KMS-11 (cell line): ENCODE results near the gene XKR7.

Experiments
- H2AFZ ChIP-seq: fragments of 200-600 bp; sonication (generic); 2 replicates; pipeline ENCODE4 v1.6.1; 2016; ENCODE audit warnings: antibody characterized with exemption, mixed run types, low read depth
- H3K27ac ChIP-seq: fragments of 200-600 bp; sonication (generic); 2 replicates; pipeline ENCODE4 v1.6.1; 2016; ENCODE audit warnings: mild to moderate bottlenecking, mixed run types
- H3K27me3 ChIP-seq: fragments of 200-600 bp; sonication (generic); 2 replicates; pipeline ENCODE4 v1.6.1; 2017; ENCODE audit warnings: mild to moderate bottlenecking, low read depth, mixed run types, moderate library complexity; ENCODE audit not compliant: insufficient read depth
- H3K36me3 ChIP-seq: fragments of 200-600 bp; sonication (generic); 2 replicates; pipeline ENCODE4 v1.6.1; 2017; ENCODE audit warnings: mild to moderate bottlenecking, mixed run types; ENCODE audit not compliant: insufficient read depth
- H3K4me1 ChIP-seq: fragments of 200-600 bp; sonication (generic); 2 replicates; pipeline ENCODE4 v1.6.1; 2016; ENCODE audit warnings: mild to moderate bottlenecking, low read depth, mixed run types; ENCODE audit not compliant: poor library complexity, severe bottlenecking
- H3K4me2 ChIP-seq: fragments of 200-600 bp; sonication (generic); 2 replicates; pipeline ENCODE4 v1.7.0; 2016; ENCODE audit warnings: mild to moderate bottlenecking, mixed run types
- H3K4me3 ChIP-seq: fragments of 200-600 bp; sonication (generic); IDR thresholded peaks from 2 replicates; pipeline ENCODE4 v1.6.1; 2017; ENCODE audit warnings: low read depth, low read length, mixed read lengths; ENCODE audit not compliant: insufficient read depth
- H3K79me2 ChIP-seq: fragments of 200-600 bp; sonication (generic); 2 replicates; pipeline ENCODE4 v1.6.1; 2016; ENCODE audit warnings: low read depth, mixed run types; ENCODE audit not compliant: insufficient read depth
- H3K9ac ChIP-seq: fragments of 200-600 bp; sonication (generic); 2 replicates; pipeline ENCODE4 v1.6.1; 2016; ENCODE audit warnings: mild to moderate bottlenecking, mixed run types
- H4K20me1 ChIP-seq: fragments of 200-600 bp; sonication (generic); 2 replicates; pipeline ENCODE4 v1.6.1; 2016; ENCODE audit warnings: mild to moderate bottlenecking, mixed run types; ENCODE audit not compliant: insufficient read depth
- TF ChIP-seq, protein P1 (sequence below): fragments of 200-600 bp; sonication (generic); conservative IDR thresholded peaks from 2 replicates; pipeline ENCODE4 v1.6.1; 2017; ENCODE audit warnings: low read depth, mild to moderate bottlenecking, antibody characterized with exemption, low read length, moderate library complexity, mixed read lengths

XKR7 gene

DNA sequence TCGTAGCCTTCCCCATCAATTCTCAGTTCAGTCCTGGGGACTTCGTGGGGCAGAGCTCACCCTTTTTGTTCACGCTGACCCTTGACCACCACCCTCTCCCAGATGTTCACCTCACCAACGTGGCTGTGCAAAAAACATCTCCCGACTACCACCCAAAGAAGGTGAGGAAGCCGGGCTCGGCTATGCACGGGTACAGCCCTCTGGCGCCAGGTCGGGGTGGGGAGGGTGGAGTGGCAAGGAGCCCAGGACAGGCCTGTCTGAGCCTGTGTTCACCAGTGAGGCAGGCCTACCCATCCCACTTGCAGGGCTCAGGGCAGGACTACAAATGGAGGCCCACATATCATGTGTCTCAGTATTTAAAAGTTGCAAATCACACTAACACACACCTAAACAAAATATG lies 34.3 kb upstream of the XKR7 start:
- Histone ChIP-seq H3K27me3 (no peaks in the 10 kb centered on the region), H3K27ac (no peak overlapping the region), H3K9ac (no peak overlapping the region), H3K4me2 (no peak overlapping the region), H3K36me3 (no peaks in the 10 kb centered on the region), H3K4me3 (no peak overlapping the region), H3K79me2 (no peaks in the 10 kb centered on the region), H4K20me1 (no peaks in the 10 kb centered on the region), H3K4me1 (no peaks in the 10 kb centered on the region), H2AFZ (no peak overlapping the region)
- TF ChIP-seq, protein P1, sequence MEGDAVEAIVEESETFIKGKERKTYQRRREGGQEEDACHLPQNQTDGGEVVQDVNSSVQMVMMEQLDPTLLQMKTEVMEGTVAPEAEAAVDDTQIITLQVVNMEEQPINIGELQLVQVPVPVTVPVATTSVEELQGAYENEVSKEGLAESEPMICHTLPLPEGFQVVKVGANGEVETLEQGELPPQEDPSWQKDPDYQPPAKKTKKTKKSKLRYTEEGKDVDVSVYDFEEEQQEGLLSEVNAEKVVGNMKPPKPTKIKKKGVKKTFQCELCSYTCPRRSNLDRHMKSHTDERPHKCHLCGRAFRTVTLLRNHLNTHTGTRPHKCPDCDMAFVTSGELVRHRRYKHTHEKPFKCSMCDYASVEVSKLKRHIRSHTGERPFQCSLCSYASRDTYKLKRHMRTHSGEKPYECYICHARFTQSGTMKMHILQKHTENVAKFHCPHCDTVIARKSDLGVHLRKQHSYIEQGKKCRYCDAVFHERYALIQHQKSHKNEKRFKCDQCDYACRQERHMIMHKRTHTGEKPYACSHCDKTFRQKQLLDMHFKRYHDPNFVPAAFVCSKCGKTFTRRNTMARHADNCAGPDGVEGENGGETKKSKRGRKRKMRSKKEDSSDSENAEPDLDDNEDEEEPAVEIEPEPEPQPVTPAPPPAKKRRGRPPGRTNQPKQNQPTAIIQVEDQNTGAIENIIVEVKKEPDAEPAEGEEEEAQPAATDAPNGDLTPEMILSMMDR: no peak

DNA sequence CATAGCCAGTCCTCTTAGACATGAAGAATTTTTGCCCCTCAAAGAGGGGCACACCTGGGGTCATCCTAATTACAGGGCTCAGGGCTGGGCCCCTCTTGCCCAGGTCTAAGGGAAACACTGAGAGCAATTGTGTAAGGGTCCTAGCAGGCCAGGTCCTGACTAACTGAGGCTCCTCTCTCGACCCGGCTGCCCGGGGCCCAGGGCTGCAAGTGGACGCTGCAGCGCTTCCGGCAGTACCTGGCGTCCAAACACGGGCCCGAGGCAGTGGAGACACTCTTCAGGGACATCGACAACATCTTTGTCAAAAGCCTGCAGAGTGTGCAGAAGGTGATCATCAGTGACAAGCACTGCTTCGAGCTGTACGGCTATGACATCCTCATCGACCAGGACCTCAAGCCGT lies 33.5 kb upstream of the XKR7 start:
- TF ChIP-seq, protein P1: no peak
- no peaks in the 10 kb centered on the region for H4K20me1 ChIP-seq
- no peak overlapping the region for H3K9ac ChIP-seq

DNA sequence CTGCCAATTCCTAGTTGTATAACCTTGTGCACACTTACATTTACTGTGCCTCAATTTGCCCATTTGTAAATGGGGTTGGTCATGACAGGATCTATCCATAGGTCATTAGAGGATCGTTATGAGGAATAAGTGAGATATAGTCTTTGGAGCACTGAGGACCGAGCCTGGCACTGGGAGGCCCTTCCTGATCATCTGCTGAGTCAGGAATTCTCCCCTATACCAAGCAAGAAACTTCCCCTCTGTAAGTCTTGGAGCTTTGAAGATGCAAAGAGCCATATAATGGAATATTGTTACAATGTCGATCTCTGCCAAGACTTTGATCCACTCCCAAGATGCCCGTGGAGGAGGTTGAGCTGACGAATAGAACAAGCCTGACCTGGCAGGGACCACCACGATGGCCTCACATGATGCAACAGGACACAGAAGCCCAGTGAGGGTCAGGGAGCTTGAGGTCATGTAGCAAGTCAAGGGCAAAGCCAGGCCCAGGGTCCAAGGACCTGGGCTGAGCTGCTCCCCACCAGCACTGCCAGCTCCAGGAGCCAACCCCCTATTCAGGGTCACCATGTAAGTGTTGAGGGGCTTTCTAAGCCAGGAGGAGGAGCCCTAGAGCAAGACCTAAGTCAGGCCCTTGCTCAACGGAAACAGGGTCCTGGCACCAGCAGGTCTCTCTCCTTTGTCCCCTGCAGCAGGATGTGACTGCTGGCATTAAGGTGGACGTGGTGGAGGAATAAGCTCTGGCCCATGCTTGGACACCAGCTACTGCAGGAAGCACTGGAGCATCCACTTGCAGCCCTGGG lies 32.8 kb upstream of the XKR7 start:
- Histone ChIP-seq H3K27me3 (no peaks in the 10 kb centered on the region), H3K4me1 (no peaks in the 10 kb centered on the region), H2AFZ (no peak overlapping the region), H3K27ac (no peak overlapping the region), H3K4me2 (no peak overlapping the region), H3K9ac (no peak overlapping the region), H3K36me3 (no peaks in the 10 kb centered on the region), H3K79me2 (no peaks in the 10 kb centered on the region), H3K4me3 (no peak overlapping the region), H4K20me1 (no peaks in the 10 kb centered on the region)
- TF ChIP-seq, protein P1: no peak

More for the DNA sequence above, 33.5 kb upstream of the XKR7 start:
- Histone ChIP-seq H3K36me3 (no peaks in the 10 kb centered on the region), H3K4me3 (no peak overlapping the region), H2AFZ (no peak overlapping the region), H3K27ac (no peak overlapping the region), H3K27me3 (no peaks in the 10 kb centered on the region), H3K4me1 (no peaks in the 10 kb centered on the region), H3K79me2 (no peaks in the 10 kb centered on the region), H3K4me2 (no peak overlapping the region)

DNA sequence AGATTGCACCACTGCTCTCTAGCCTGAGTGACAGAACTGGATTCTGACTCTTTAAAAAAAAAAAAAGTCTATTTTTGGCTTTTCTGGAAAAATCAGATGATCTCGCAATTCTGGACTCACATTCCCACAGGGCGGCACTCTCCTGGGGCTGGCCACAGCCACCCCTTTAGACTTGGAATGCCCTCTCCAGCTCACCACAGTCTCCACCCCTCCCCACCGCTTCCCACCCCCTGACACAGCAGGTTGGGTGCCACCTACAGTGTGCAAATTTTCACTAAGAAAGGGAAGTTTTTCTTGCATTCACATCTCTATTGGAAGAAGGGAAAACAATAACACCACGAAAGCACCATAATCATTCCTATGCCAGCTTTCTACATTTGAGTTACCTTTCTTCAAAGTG lies 31.5 kb upstream of the XKR7 start:
- H3K4me3 ChIP-seq: no peak overlapping the region
- TF ChIP-seq, protein P1: no peak
- H3K9ac ChIP-seq: no peak overlapping the region

More for the DNA sequence above, 31.5 kb upstream of the XKR7 start:
- no peak overlapping the region for H3K4me2 ChIP-seq
- H3K27me3 ChIP-seq: no peaks in the 10 kb centered on the region
- no peaks in the 10 kb centered on the region for H4K20me1 ChIP-seq
- no peak overlapping the region for H2AFZ ChIP-seq
- no peak overlapping the region for H3K27ac ChIP-seq
- no peaks in the 10 kb centered on the region for H3K4me1 ChIP-seq
- no peaks in the 10 kb centered on the region for H3K79me2 ChIP-seq
- H3K36me3 ChIP-seq: no peaks in the 10 kb centered on the region
